ENCODE results near the gene HMG20A.

DNA sequence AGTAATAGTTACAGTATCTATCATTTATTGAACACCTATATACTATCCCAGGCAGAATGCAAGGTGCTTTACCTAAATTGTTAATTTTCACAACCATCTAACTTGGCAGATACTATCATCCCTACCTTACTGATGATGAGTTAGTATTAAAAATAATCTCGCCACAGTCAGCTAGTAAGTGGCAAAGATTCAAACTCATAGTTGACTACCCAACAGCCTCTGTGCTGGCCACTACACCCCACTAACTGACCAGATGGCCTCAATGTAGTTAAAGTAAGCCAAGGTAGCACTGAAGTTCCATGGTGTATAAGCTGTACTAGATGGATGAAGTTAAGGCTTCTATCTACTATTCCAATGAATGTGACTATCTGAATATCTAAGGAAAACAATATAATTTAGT is 45.6 kb upstream of the HMG20A start:
- TF ChIP-seq, protein P1, sequence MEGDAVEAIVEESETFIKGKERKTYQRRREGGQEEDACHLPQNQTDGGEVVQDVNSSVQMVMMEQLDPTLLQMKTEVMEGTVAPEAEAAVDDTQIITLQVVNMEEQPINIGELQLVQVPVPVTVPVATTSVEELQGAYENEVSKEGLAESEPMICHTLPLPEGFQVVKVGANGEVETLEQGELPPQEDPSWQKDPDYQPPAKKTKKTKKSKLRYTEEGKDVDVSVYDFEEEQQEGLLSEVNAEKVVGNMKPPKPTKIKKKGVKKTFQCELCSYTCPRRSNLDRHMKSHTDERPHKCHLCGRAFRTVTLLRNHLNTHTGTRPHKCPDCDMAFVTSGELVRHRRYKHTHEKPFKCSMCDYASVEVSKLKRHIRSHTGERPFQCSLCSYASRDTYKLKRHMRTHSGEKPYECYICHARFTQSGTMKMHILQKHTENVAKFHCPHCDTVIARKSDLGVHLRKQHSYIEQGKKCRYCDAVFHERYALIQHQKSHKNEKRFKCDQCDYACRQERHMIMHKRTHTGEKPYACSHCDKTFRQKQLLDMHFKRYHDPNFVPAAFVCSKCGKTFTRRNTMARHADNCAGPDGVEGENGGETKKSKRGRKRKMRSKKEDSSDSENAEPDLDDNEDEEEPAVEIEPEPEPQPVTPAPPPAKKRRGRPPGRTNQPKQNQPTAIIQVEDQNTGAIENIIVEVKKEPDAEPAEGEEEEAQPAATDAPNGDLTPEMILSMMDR (IDR thresholded peaks at IDR 0.05), result no peak
- no peak for TF ChIP-seq POLR2A (IDR thresholded peaks at IDR 0.05)
